Glutamatergic neuron (in vitro differentiated cells): Measurements from ENCODE around the gene CADM2. TPM values are rescaled to one million over a fixed set of nuclear protein-coding genes. Genes with fewer than 3 reads are reported as not detected.

ENCODE experiments used
- DNase-seq: peaks from one replicate; pipeline ENCODE4 v3.0.0; 2022
- H3K27ac Mint-ChIP-seq: one replicate; pipeline ENCODE4 v1.8.0; 2020; ENCODE audit warnings: mild to moderate bottlenecking, mixed read lengths, inconsistent platforms; ENCODE audit not compliant: unreplicated experiment
- H3K27me3 Mint-ChIP-seq: one replicate; pipeline ENCODE4 v1.8.0; 2020; ENCODE audit warnings: mild to moderate bottlenecking, moderate library complexity, mixed read lengths, inconsistent platforms; ENCODE audit not compliant: unreplicated experiment
- H3K36me3 Mint-ChIP-seq: one replicate; pipeline ENCODE4 v1.8.0; 2020; ENCODE audit warnings: mild to moderate bottlenecking, mixed read lengths, inconsistent platforms; ENCODE audit not compliant: unreplicated experiment
- H3K4me1 Mint-ChIP-seq: one replicate; pipeline ENCODE4 v1.8.0; 2020; ENCODE audit warnings: mild to moderate bottlenecking, low read depth, mixed read lengths, inconsistent platforms; ENCODE audit not compliant: unreplicated experiment
- H3K4me3 Mint-ChIP-seq: one replicate; pipeline ENCODE4 v1.8.0; 2020; ENCODE audit warnings: mild to moderate bottlenecking, mixed read lengths, inconsistent platforms; ENCODE audit not compliant: unreplicated experiment
- H3K9me3 Mint-ChIP-seq: one replicate; pipeline ENCODE4 v1.8.0; 2020; ENCODE audit warnings: mild to moderate bottlenecking, moderate library complexity, mixed read lengths, inconsistent platforms; ENCODE audit not compliant: unreplicated experiment
- total RNA-seq: library from RNA; stranded (reverse); fragmentation: NEBNext Ultra II Directional; extraction: Animal tissue kit (Norgen Biotek cat#: 25700); gene quantifications from one replicate; pipeline ENCODE4 v1.2.1, GENCODE V29; 2021; ENCODE audit not compliant: unreplicated experiment
- TF ChIP-seq, protein P1 (sequence below): fragments of 200-600 bp; sonication (generic); IDR thresholded peaks from one replicate; pipeline ENCODE4 v1.5.0; 2021; ENCODE audit not compliant: partially characterized antibody, unreplicated experiment

CADM2 gene
- total RNA-seq, 1 donor from 2014 or later: 233 TPM

DNA sequence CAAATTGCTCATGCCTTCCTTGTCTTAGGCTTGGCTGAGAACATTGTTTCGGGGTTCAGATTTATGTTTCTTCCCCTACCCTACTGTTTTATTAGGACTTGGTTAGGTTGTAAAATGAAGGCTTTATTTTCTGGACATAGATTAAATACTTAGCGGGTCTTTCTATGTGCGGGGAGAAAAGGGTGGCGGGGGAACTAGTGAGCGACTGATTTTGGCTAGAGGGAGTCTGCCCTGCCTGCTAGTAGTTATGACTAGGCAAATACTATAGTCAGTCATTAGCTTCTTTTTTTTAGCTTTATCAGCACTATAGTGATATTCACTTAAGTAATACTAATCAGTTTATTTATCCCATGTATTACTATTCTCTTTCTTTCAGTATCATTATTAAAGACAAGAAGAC, 3.6 kb downstream of the CADM2 start:
- Mint-ChIP-seq H3K27ac (no peak overlapping the region), H3K27me3 (peaks cover 8% of the 10 kb centered on the region), H3K4me3 (peak overlapping the region; percentile 95), H3K4me1 (peaks cover 43% of the 10 kb centered on the region), H3K36me3 (no peaks in the 10 kb centered on the region), H3K9me3 (peaks cover 8% of the 10 kb centered on the region)
- TF ChIP-seq, protein P1, sequence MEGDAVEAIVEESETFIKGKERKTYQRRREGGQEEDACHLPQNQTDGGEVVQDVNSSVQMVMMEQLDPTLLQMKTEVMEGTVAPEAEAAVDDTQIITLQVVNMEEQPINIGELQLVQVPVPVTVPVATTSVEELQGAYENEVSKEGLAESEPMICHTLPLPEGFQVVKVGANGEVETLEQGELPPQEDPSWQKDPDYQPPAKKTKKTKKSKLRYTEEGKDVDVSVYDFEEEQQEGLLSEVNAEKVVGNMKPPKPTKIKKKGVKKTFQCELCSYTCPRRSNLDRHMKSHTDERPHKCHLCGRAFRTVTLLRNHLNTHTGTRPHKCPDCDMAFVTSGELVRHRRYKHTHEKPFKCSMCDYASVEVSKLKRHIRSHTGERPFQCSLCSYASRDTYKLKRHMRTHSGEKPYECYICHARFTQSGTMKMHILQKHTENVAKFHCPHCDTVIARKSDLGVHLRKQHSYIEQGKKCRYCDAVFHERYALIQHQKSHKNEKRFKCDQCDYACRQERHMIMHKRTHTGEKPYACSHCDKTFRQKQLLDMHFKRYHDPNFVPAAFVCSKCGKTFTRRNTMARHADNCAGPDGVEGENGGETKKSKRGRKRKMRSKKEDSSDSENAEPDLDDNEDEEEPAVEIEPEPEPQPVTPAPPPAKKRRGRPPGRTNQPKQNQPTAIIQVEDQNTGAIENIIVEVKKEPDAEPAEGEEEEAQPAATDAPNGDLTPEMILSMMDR: no peak
- DNase-seq: no peak

DNA sequence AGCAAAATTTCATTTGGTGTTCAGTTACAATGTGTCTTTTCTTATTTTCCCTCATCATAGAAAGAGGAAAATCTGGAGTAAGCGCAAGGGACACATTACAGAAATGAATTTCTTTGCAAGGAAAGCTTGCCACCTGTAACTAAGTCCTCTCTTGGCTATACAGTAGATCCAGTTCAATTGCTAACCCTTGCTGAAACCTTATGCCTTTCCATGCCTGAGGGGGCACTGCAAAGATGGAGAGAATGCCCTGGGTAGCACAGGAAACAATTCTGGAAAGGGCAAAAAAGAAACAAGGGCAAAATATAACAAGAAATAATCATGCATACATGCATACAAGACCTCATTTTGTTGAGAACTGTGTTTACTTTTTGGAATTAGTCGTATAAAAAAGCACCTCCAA, 4.3 kb downstream of the CADM2 start:
- H3K4me1 Mint-ChIP-seq: peaks cover 51% of the 10 kb centered on the region
- DNase-seq: no peak
- TF ChIP-seq, protein P1: no peak
- H3K27me3 Mint-ChIP-seq: peaks cover 8% of the 10 kb centered on the region
- peak overlapping the region; percentile 31 for H3K4me3 Mint-ChIP-seq
- no peaks in the 10 kb centered on the region for H3K36me3 Mint-ChIP-seq
- peak overlapping the region; percentile 15 for H3K27ac Mint-ChIP-seq
- H3K9me3 Mint-ChIP-seq: peaks cover 8% of the 10 kb centered on the region

DNA sequence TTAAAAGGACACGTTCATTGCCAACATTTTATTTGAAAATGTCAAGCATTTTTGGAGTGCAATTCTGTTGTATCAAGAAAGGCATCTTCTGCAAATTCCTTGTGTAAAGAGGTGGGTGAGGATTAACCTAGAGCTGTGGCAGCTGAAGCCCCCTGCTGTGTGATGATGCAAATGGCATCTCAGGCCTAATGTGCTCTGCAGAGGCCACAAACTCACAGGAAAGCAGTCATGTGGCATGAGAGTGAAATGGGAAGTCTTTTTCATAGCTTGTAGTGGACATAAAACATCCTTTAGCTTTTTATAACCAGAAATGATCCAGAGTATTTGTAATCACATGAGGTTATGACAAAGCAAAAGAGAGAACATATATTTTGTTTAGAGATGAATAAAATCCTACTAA, 6.4 kb downstream of the CADM2 start:
- H3K27ac Mint-ChIP-seq: peak overlapping the region; percentile 79

DNA sequence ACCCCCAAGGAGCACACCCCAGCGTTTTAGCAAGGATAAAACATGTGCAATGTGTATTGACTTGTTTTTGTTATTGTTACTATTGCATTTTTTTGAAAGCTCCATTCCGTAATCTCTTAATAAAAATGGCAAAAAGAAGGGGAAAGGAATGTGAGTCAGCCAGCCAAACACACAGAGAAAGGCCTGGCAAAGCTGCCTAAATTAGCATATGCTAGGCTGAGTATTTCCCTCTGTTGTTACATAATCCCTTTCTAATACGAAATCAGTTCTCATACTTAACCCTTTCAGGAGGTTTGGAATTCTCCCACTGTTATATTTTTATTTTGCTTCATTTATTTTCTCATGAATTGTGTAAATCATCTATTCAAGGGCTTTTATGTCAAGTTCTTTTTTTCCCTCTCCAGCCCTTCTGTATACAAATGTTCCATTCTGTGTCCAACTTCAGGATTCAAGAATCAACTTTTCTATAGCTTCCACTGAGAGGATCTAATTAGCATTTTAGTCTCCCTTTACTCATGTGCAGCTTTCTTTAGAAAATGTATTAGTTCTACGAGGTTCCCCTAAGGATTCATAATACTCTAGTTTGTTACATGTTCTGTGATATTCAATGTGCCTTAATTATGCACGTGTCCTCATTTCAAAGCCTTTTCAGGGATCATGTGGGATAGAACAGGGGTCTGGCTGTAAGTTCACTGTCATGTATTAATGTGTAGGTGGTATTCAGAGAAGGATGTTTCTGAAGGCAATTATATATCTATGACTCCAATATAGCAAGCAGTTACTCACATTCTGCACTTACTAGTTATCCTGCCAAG, 9.2 kb downstream of the CADM2 start:
- Mint-ChIP-seq H3K4me3 (peak overlapping the region; percentile 54), H3K9me3 (no peaks in the 10 kb centered on the region), H3K36me3 (no peaks in the 10 kb centered on the region), H3K4me1 (peaks cover 44% of the 10 kb centered on the region), H3K27ac (peak overlapping the region; percentile 80), H3K27me3 (no peaks in the 10 kb centered on the region)
- TF ChIP-seq, protein P1: no peak
- DNase-seq: no peak

More for the DNA sequence above, 6.4 kb downstream of the CADM2 start:
- peak; percentile 72 for DNase-seq
- no peaks in the 10 kb centered on the region for H3K36me3 Mint-ChIP-seq
- peaks cover 64% of the 10 kb centered on the region for H3K4me1 Mint-ChIP-seq
- H3K27me3 Mint-ChIP-seq: peaks cover 4% of the 10 kb centered on the region
- peak overlapping the region; percentile 56 for H3K4me3 Mint-ChIP-seq
- TF ChIP-seq, protein P1: peak; percentile 32
- peaks cover 3% of the 10 kb centered on the region for H3K9me3 Mint-ChIP-seq

DNA sequence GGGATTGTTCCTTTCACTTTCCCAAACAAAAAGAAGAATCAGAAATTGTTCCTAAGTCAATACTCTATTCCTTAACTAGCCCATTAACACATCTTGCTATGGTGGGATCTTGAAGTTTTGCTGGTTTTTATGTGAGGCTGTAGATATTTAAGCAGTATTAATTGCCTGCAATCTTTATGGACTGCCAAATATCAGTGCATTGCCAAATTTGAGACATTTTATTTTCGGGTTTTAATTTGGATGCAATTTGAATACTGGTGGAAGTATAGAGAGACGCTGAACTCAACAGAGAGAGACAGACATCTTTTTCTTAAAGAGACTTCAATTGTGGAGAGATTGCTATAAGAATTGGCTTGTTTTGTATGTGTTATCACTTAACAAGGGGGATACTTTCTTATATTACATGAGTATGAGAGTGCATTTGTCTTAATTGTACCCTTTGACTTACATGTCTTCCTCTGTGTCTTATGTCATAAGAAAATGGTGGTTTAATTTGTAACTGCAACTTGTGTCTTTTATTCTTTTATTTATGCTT, 10.0 kb downstream of the CADM2 start:
- peak overlapping the region; percentile 71 for H3K27ac Mint-ChIP-seq
- peak overlapping the region; percentile 7 for H3K4me3 Mint-ChIP-seq
- H3K36me3 Mint-ChIP-seq: no peaks in the 10 kb centered on the region
- H3K4me1 Mint-ChIP-seq: peaks cover 40% of the 10 kb centered on the region
- H3K9me3 Mint-ChIP-seq: no peaks in the 10 kb centered on the region
- H3K27me3 Mint-ChIP-seq: no peaks in the 10 kb centered on the region
- no peak for DNase-seq
- TF ChIP-seq, protein P1: no peak
